GM18868 (cell line): Measurements from ENCODE around the gene TMEM253.

Experiments
- ATAC-seq: cut with Tn5 transposase; IDR thresholded peaks from one replicate; pipeline ENCODE4 v1.9.1; 2021; ENCODE audit warnings: mild to moderate bottlenecking, moderate library complexity; ENCODE audit not compliant: unreplicated experiment

The TMEM253 gene

DNA sequence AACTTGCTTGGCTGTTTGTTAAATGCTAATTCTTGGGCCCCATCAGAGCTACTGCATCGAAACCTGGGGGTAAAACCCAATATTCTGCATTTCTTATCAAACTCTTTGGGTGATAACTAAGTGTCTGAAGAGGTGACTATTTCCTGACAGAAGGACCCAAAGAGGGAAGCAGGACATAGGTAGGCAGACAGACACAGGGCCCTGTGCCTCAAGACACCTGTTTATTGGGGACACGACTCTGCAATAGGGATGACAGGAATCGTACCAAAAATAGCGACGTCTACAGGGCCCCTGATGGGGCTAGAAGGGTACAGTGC, 11.0 kb upstream of the TMEM253 start:
- no peak for ATAC-seq

DNA sequence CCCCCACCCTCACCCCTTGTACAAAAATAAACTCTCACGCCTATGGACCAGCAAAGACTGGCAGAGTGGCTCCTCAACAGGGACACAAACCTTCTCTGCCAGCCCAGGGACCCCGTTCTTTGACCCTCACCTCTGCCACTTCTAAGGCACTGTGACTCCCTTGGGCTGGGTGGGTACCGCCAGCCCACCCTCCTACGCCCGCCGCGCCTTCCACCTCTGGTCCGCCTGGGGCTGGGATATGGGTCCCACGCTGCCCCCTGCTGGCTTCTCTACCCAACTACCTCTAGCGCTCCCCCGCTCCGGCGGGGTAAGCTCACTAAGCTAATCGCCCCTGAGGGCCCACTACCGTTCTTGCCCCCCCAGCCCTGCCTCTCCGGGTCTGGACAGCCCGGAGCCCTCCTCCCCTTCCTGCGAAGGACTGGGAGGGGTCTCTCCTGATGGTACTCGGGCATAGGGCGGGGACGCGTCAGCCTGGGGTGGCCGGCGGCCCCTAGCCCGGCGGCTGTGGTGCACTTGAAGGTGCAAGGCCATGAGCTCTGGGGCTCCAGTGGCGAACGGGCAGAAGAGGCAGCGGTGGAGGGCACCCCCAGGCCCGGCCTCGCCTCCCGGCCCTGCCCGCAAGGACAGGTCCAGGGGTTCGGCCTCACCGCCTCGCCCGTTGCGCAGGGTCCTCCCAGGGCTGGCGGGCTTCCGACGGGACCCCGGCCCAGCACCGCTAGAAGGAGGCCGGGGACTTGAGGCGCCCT, 10.5 kb upstream of the TMEM253 start:
- no peak for ATAC-seq

DNA sequence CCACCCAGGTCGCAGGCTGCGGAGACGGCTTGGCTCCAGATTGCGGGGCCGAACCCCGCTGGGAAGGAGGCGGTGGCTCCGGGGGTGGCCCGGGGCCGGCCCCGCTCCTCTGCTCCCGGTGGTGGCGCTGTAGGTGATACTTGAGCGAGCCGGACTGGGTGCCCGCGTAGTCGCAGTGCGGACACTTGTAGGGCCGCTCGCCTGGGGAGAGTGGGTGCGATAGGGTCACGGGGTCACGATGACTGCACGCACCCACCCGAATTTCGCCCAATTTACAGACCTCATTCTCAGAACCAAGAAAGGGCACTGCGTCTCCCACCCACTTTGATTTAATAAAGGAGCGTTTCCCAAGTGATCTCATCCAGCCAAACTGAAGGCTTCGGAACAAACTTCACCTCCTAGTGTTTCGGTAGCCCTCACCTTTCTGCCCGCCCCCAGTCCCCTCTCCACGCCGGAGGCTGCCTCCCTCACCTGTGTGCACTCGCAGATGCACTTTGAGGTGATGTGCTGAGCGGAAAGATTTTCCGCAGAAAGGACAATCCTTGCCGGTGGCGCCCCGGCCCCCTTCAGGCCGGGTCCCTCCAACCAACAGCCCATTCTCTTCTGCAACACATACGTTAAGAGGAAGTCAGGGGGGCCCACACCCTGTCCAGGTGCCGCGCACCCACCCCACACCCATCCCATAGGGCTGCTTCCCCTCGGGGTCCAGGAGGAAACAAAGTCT, 9.8 kb upstream of the TMEM253 start:
- no peak for ATAC-seq

DNA sequence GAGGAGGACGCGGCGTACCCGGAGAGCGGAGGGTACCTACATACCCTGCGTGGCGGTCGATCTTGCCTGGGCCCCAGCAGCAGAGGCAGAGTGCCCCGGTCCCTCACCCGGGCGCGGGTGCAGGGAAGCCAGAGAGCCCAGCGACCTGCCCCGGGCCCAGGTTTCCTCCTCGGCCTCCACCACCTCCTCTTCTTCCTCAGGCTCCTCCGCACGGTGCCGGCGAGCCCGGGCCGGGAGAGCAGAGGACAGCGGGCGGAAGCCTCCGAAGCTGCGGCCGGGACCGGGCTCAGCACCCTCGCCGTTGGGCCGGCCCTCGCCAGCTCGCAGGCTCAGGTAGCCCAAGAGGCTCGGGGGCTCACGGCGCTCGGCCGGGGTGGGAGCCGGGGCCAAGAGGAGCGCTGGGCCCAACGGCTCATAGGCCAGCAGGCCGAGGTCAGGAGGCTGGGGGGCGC, 9.0 kb upstream of the TMEM253 start:
- ATAC-seq, result no peak

DNA sequence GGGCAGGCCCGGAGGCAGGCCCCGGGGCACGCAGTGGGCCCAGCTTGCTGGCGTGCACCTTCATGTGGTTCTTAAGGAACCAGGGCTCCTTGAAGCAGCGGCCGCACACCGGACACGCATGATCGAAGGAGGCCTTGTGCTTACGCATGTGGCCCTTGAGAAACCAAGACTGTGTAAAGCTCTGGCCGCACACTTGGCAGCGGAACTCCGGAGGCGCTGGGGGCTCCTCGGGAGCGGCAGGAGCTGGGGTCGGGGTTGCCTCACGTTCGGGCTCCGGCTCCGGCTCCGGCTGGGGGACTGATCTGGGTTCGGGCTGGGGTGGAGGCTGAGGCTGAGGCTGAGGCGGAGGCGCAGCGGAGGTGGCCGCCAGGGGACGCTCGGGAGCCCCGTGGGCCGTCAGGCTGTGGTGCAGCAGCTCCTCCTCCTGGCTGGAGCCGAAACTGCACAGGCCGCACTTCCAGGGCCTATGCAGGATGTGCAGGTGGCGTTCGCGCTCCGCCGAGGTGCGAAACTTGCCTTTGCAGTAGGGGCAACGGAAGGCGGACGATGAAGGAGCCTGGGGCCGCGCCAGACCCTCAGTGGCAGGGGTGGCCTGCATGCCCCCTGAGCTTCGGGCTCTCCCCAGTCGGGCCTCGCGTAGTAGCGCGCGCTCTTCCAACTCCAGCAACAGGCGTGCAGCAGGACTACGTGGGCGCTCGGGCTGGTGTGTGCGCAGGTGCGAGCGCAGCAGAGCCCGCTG, 8.4 kb upstream of the TMEM253 start:
- peak; percentile 93 for ATAC-seq

DNA sequence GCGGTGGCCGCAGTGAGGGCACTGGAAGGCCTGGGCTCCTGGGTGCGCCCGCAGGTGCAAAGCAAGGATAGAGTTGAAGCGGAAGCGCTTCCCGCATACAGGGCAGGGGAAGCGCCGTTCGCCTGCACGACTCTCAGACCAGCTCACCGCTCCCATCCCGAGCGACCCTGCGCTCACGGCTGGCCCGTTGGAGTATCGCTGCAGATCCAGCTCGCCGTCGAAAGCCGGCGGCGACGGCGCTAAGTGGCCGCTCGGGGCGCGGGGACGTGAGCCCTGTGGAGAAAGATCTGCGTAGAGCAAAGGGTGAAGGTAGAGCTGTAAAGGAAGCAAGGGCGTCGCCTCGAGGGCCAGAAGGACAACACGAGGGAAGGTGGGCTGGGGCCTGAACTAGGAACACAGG, 7.8 kb upstream of the TMEM253 start:
- no peak for ATAC-seq

DNA sequence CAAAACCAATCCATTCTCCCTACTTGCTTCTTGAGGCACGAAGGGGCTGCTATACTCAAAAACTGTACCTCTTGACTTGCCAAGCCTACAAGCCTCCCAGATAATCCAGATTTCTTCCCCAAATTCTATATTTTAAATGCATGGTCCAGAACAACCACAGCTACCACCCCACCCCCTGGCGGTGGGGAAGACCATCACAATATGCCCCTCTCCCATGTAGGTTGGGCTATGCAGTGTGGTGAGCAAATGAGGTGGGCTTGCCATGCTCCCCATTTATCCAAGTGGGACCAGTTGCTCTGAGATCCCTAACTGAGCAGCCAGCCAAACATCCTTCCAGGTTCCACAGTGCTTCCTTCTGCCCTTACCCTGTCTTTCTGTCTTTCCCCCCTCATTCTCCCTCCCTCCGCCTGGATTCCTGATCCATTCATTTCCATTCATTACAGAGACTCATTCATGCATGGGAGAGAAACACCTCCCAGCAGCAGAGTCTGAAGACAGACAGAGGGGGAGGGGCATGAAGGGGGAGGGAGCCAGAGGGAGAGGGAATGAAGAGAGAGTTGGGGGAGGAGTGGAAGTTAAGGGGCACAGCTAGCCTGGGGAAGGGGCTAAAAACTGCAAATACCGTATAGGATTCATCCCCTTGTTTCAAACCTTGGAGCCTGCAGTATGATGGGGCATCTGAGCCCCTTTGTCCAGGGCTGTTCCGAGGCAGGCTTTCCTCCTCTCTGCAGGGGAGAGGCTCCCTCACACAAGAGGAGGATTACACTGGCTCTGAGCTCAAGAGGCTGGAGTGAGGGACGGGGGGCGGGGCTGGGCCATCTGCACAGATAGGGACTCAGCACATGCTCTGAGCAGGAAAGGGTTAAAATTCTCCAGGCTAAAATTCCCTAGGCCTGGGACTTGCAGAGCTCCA, 6.8 kb upstream of the TMEM253 start:
- no peak for ATAC-seq

DNA sequence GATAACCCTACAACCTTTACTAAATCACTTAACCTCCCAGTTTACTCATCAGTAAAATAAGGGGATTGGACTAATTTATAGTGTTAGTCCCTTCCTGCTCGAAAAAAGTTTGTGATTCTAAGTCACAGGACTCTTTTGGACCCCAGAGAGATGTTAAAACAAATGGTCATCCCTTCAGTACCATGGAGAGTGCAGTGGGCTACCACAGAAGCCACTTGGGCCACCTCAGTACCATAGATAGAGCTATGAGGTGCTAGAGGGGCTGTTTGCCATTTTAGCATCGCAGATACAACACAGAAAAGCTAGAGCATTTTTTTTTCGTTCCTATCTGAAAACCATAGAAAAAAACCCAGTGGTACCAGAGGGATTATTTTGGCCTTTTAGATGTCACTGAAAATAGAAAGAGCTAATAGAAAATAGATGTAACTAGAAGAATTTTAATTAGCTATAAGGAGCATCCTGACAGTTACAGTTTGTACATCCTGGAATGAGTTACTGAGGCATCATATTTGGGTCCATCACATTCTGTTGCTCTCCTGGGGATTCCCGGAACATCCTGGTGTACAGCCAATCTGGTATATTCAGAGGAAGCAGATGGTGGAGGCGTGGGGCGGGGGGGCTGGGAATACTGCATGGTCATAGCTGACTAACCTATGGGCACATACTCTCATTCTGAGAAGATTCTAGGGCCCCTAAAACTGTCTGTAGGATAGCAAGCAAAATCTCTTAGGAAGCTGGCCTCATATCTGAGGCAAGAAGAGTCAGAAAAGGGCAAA, 5.2 kb upstream of the TMEM253 start:
- no peak for ATAC-seq

DNA sequence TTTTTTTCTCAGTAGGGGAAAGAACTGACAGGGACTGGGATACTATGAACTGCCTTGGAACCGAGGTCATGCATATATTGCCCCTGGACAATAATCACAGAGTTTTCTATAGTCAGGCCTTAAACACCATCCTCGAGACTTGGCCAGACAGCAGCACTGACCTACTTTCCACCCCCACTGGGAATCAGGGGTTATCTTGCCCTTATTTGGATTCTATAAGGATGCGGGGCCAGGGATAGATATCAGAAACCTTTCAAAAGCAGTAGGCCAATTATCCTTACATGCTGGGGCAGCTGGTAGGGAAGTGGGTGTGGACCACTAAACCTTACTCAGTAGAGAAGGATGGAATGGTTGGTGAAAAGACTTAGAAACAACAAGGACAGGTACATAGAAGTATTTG, 4.4 kb upstream of the TMEM253 start:
- ATAC-seq, result no peak

DNA sequence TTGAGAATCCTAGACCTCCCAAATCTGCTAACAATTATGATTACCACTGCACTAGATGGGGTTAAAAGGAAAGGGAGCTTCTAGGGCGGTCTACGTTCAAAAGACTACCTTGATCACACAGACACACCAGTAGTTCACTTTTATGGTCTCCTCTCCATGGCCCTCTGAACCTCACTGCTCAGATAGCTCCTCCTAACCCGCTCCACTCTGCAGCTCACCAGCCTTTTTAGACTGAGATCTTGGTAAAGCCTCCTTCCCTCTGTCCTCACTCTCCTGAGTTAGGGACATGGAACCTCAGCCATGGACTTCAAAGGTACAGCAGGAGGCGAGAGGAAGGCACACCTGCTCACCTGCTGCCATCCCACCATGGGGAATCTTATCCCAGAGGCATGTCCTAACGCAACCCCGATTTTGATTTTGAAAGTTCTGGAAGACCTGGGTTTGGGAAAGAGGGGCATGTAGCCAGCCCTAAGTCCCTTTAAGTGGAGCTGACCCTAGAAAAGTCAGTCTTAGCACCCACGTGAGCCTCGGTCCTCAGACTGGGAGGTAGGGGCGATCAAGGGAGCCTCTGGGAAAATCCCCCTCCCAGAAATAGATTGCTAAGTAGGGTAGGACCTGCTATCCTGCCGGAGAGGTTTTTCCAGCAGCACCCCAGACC, 3.8 kb upstream of the TMEM253 start:
- no peak for ATAC-seq

DNA sequence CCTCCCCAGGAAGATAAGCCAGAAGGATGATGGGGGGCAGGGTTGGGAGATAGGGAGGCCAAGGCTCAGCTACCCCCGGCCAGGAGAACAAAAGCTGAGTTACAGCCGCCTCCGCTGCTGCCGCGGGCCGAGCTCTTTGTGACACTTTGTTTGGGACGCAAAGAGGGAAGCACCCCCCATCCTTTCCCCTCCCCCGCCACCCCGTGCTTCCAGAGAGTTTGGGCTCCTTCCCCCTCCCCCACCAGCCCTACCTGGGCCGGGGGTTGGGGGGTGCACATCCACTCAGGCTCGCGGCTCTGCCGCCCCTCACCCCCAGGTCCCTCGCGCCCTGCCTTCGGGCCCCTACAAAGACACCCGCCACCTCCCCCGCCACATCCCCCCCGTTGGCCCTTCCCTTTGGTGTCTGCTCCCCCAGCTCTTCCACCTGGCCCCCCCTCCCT, 3.2 kb upstream of the TMEM253 start:
- ATAC-seq, result no peak

DNA sequence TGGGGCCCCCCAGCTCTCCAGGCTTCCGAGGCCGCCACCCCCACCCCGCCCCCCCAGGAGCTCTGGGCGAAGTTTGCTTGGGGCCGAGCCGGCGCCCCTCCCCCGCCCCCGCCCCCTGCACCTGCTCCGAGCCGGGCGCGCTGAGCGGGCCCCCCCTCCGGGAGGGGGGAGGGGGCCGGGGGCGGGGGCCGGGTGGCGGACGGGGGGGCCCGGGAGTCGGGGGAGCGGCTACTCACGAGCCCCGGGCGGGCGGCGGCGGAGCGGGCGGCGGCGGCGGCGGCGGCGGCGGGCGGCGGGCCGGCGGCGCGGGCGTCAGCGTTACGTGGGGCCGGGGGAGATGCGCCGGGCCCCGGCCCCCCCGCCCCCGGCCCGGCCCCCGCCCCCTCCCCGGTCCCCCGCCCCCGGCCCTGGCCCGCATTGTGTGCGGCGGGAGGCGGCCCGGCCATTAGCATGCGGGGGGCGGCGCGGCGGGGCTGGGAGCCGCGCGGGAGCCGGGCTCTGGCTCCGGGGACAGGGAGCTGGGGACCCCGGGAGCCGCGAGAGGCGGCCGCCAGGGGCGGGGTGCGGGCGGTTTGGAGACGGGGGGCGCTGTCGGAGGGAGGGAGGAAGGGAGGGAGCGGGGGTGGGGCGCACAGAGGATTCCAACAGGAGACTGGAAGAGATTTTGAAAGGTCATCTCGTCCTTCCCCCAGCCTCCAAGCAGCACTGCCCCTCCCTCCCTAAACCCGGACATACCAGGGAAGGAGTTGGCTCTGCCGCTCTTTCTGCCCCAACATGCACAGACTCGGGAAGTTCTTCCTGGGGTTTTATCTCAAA, 2.6 kb upstream of the TMEM253 start, which contains the start of gene ZNF219:
ZNF219 (minus strand) TSS at position 580 of the 816 bp plus-strand sequence. CDS start 5,064 bp downstream, outside the sequence.
- ATAC-seq, result no peak

DNA sequence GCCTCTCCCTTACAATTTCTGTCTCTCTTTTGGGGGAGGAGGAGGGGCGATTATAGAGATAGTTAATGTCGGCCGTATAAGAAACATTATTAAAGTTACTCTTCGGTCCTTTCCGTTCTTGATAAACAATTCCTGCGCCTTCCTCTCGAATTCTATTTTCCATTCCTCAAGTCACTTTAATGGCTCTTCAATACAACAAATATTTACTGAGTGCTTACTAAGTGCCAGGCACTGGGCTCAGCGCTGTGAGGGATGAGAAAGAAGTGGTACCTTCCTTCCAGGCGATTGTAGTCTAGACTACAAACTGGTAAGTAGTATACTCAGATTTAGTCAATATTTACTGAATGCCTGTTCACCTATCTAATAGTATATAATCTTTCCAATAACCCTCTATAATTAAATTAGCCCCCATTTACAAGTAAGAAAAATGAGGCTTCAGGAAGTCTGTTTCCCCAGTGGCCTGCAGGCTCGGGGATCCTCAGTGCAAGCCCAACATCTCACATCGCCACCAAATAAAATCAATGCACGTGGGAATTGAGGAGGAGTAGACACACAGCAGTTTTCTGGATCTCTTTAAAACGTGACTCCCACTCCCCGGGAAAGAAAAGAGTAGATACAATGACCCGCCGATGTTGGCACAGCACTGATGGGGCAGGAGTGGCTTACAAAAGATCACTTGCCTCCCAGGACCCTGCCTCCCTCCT, 1.8 kb upstream of the TMEM253 start:
- no peak for ATAC-seq

DNA sequence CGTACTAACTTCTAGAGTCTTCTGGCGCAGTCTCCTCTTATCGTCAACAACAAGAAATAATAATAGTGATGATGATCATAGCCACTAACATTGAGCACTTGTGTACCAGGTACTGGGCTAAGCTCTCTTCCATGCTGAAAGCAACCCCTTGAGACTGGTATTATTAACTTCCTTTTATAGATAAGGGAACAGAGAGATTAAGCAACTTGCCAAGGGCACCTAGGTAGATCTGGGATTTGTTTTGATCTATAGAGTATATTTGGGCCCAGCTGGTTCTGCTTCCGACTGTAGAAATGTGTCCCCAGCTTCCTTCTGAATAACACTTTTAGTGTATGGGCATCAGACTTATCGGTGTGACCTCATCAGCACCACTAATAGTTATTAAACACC, 1.3 kb upstream of the TMEM253 start:
- ATAC-seq, result no peak

DNA sequence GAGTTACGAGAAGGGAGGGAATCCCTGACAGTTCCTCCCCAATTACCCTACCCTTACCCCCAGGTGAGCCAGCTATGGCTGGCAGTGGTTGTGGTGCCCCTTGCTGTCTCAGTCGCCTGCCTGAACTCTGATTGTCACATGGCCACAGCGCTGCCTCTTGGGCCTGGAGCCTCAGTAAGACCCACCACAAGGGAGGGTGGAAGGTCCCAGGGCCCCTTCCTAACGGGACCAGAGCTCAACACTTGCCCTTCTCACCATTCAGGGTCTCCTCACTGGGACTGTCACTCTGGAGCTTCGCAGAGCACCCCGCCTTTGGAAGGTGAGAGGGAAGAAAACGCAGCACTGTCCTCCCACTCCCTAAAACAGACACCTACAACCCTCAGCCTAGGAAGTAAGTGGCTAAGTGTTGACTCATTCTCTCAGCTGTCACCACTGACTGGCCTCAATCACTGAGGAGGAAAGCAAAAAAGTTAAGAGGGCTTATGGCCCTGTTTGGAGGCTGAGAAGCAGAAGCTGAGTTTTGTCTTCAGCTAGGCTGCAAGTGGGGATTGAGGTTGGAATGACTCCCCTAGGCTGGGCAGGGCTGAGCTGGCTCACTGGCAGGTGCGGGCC, 1.0 kb downstream of the TMEM253 start:
- no peak for ATAC-seq

DNA sequence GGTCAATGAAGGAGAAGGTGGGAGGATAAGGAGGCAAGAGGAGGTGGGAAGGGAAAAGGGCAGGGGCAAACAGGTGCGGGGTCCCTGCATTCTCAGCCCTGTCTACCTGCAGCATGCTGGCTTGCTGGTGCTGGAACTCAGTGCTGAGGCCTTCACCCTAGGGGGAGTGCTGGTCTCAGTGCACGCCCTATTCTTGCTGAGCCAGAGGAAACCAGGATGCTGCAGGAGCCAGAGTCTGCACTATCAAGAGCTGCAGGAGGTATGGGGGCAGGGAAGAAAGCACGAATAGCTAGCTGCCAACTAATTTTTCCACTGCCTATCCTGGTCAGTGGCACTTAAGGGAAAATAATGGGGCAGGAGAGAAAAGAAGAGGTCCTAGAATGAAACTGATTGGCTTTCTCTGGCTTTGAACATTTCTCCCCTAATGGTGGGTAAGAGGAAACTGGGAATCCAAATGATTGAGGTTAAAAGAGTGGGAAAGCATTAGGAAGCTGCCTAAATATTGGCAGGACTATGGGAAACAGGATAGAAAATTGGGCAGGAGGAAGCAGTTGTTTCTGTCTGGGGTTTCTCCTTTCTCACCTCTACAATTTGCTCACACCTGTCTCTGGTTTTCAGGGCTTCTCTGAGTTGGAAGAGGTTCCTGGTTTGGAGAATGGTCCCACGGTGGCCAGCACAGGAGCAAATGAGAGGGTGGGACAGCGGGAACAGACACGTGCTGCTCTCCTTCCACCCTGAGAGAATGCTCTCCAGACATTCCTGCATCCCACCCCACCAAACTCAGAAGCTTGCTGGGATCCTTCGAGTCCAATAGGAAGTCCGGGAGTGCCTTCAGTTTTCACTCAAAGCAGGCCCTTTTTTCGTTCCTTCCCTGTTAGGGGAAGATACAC, 1.9 kb downstream of the TMEM253 start:
- no peak for ATAC-seq

DNA sequence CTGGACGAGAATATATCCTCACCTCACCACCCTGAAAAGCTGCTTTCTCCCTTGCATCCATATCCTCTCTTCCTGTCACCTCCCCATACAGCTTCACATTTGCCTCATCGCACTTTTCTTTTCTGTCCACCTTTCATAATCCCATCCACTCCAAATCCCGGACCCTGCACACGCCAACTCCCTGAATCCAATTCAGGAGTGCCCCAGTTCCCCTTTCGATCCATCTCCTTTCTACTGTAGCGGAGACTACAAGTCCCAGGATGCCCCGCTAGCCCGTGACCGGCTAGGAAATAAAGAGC, 2.5 kb downstream of the TMEM253 start:
- no peak for ATAC-seq
